SHP77 treated with DMSO at 0.1 percent for 48 hours (cell line): Measurements from ENCODE around the gene SEC22A.

Source experiments
- DNase-seq: peaks from one replicate; lab custom pipeline; 2025; lab: John Stamatoyannopoulos, UW

SEC22A gene

DNA sequence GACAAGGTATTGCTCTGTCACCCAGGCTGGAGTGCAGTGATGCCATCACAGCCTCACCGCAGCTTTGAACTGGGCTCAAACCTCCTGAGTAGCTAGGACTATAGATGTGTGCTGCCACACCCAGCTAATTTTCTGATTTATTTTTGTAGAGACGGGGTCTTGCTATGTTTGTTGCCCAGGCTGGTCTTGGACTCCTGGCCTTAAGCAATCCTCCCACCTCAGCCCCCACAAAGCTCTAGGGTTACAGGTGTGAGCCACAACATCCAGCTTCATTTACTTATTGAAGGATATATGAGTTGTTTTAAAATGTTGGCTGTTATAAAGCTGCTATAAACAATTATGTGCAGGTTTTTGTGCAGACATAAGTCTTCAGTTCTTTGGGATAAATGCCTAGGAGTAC lies 62.2 kb downstream of the SEC22A start:
- DNase-seq: no peak

DNA sequence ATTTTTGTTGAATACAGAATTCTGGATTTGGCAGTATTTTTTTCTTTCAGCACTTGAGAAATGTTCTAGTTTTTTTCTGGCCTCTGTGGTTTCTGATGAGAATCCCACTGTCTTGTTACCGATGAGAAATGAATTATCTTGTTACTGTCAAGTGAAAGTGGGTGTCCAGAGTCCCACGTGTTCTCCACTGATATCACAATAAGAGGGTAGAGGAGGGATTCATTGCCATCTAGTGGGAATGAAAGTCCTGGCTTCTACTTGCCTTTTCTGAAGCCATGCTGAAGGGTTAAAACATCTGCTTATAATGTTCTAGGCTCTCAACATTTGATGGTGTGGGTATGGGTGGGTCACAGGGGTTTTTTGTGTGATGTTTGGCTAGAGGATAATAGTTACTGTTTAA lies 66.1 kb downstream of the SEC22A start:
- no peak for DNase-seq

- no peak for DNase-seq
Observed at GRCh38 chr3:123270818-123271217, 69.1 kb downstream of the SEC22A start.

DNA sequence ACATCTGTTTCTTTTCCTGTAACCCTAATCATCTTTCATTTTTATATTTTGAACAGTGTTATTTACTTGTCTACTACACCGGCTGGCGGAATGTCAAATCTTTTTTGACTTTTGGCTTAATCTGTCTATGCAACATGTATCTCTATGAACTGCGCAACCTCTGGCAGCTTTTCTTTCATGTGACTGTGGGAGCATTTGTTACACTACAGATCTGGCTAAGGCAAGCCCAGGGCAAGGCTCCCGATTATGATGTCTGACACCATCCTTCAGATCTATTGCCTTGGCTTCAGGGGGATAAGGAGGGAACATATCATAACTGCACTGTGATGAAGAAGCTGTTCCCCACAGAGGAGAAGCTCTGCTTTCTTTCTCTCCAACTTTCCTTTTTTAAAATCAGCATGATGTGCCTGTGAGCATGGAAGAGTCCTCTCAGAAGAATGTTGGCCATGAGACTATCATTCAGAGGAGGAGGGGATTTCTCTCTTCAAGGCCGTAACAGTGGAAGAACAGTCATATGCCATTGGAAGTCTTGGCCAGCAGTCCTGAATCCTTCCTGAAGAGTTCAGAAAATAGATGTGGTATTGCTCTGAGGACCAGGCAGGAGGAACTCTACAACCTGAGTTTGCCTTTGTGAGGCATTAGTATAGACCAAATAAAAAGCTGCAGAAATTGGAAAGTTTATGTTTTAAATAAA lies 69.9 kb downstream of the SEC22A start:
- DNase-seq: no peak

GRCh38 chr3:123272547-123272946 lies 70.8 kb downstream of the SEC22A start:
- DNase-seq: no peak

GRCh38 chr3:123275691-123276090 lies 73.9 kb downstream of the SEC22A start:
- DNase-seq: no peak

- DNase-seq: no peak
Observed at GRCh38 chr3:123276346-123277006, 74.7 kb downstream of the SEC22A start.

GRCh38 chr3:123277106-123277505 lies 75.4 kb downstream of the SEC22A start:
- no peak for DNase-seq

DNA sequence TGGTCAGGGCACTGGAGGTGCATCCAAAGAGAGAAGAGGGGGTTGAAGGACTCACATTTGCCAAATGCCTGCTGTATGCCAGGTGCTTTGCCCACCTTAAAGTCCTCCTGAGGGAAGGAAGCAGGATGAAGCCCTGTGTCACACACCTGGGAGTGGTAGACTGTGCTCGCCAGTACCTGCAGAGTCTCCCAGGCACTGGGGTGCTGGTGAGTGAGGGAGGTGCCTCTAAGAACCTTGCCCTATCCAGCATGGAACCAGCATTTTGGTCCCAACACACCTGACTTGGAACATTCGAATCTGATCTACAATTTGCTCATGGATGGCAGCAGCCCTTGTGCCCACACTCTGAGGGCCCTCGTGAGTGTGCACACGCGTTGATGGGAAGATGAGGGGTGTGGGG lies 76.7 kb downstream of the SEC22A start:
- no peak for DNase-seq

- DNase-seq: no peak
Observed at GRCh38 chr3:123279121-123279520, 77.4 kb downstream of the SEC22A start.

GRCh38 chr3:123281406-123281805 lies 79.7 kb downstream of the SEC22A start:
- no peak for DNase-seq

- no peak for DNase-seq
Observed at GRCh38 chr3:123281929-123282328, 80.2 kb downstream of the SEC22A start.

DNA sequence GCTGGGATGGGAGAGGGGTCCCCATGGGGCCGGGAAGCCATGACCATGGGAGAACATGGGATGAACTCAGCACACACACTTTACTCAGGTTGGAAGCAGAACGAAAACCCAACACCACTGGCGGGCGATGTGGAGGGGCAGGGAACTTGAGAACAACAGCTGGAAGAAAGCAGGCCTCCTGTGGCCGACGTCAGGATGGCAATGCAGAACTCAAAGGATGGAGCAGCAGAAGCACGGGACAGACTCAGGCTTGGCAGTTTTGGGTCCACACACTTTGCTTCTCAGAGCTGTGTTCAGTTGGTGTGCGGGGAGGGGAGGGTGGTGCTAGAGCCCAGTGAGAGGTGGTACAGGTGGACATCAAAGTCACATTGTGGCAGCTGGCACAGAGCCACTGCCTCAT lies 80.7 kb downstream of the SEC22A start:
- no peak for DNase-seq

DNA sequence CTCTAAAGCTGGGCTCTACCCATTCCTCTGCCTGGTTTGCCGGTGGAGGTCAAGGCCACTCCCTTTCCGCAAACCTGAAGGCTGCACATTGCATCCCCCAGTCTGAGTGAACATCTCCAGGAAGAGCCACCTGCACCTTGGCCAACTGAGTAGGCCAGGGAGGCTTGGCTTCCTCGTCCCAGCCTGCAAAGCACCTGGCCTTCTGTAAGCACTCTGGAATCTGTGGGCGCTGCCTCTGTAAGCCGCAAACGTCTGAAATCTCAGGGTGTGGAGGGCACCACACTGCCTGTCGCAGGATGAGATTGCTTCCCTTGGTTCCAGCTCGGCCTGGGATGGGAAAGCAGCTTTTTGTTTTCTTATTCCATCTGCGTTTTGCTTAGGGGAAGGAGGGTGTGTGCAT lies 81.3 kb downstream of the SEC22A start:
- no peak for DNase-seq

- no peak for DNase-seq
Observed at GRCh38 chr3:123283657-123284398, 82.1 kb downstream of the SEC22A start.

- DNase-seq: no peak
Observed at GRCh38 chr3:123284399-123285010, 82.8 kb downstream of the SEC22A start.

- no peak for DNase-seq
Observed at GRCh38 chr3:123285066-123285465, 83.3 kb downstream of the SEC22A start.

- DNase-seq: no peak
Observed at GRCh38 chr3:123285479-123285878, 83.7 kb downstream of the SEC22A start.

DNA sequence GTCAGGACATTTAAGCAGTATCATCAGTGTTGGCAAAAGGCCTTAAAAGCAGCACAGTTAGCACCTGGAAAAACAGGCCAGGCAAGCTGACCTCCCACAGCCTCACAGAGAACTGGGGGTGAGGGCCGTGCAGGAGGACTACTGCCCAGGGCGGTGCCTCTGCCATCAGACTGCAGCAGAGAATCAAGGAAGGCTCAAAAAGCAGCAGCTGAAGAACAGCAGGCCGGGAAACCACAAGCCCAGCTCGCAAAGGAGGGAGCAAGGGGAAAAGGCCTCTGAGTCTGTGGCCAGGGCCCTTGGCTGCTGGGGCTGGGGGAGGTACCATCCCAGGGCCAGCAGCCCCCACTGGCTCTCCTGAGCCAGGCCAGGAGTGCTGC lies 84.2 kb downstream of the SEC22A start:
- DNase-seq: no peak

DNA sequence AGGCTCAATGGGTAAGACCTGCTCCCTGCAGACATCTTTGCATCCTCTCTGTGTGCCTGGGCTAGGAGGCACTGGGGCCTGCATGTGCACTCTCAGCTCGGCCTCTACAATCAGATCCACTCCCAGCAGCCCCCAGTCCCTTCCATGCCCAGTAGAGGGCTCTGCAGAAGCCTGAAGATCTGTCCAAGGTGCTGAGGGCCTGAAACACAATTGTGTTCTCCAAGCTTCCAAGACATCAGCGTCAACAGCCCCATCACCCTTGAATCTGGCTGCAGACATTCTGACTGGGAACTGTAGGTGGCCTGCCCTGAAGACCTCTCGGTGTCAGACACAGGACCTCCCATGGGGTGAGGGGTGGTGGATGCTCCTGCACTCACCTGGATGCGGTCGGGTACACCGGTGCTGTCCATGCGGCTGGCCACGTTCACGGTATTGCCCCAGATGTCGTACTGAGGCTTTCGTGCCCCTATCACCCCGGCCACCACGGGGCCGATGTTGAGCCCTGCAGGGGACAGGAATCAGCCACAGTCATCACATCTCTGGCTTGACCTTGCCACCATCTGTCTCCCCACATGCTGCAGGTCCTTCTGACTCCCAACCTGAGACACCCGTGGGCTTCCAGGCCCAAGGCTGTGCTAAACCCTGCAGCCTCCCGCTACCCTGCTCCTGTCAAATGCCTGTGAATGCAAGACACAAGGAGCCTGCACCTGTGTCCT lies 84.7 kb downstream of the SEC22A start:
- no peak for DNase-seq

DNA sequence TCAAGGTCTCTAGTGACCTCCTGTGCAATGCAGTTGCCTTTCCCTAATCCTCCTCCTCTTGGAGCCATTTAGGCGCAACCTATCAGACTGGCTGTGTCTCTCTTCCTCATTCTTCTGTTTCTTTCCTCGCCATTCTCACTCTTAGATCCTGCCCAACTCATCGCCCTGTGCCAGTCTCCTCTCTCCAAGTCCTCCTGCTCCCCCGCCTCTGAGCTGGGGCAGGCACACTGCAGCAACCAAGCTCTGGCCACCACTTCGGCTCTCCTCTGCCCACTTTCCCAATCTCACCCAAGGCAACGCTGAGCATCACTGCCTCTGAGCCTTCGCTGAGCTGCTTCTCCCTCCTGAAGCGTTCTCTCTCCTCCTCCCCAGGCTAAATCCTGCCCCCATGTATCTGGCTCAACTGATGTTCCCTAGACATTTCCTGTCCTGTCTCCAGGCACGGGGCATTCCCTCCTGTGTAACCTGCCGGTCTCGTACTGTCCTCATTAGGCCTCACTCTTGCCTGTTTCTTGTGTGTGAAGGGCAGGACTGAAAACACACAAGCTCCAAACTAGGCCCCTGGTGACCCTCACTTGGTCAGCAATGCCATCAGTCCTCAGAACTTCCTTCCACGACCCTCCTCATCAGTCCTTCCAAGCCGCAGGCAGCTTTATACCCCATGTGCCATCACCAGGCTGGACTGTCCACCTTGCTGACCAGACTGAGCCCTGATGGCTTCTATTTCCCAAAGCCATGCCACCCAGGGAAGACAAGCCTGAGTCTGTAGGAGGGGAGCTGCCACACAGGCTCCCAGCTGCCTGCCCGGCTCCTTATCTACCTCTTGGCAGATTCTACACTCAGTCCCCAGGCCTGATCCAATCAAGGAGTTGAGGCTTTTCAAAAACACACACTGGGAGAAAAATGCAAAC lies 85.6 kb downstream of the SEC22A start:
- DNase-seq: no peak
